BE2C (cell line): ENCODE data around the gene NUAK1.

Experiments used
- DNase-seq: peaks from one replicate; pipeline ENCODE4 v3.0.0-alpha.2; 2020
- H3K27me3 ChIP-seq: fragments of 250-450 bp; sonication (Bioruptor Pico); 2 replicates; pipeline ENCODE4 v1.5.1; 2020; ENCODE audit warnings: mild to moderate bottlenecking
- H3K36me3 ChIP-seq: fragments of 250-450 bp; sonication (Bioruptor Pico); 2 replicates; pipeline ENCODE4 v1.5.1; 2020; ENCODE audit warnings: mild to moderate bottlenecking
- H3K4me1 ChIP-seq: fragments of 250-450 bp; sonication (Bioruptor Pico); 2 replicates; pipeline ENCODE4 v1.5.1; 2020
- H3K4me3 ChIP-seq: 2 replicates; pipeline ENCODE4 v1.5.1; 2011; ENCODE audit warnings: low read depth, low read length
- H3K9me3 ChIP-seq: fragments of 250-450 bp; sonication (Bioruptor Pico); 2 replicates; pipeline ENCODE4 v1.5.1; 2020
- TF ChIP-seq, protein P1 (sequence below): IDR thresholded peaks from 2 replicates; pipeline ENCODE4 v1.5.1; 2012; ENCODE audit warnings: mild to moderate bottlenecking, low read depth, low read length

NUAK1 gene

DNA sequence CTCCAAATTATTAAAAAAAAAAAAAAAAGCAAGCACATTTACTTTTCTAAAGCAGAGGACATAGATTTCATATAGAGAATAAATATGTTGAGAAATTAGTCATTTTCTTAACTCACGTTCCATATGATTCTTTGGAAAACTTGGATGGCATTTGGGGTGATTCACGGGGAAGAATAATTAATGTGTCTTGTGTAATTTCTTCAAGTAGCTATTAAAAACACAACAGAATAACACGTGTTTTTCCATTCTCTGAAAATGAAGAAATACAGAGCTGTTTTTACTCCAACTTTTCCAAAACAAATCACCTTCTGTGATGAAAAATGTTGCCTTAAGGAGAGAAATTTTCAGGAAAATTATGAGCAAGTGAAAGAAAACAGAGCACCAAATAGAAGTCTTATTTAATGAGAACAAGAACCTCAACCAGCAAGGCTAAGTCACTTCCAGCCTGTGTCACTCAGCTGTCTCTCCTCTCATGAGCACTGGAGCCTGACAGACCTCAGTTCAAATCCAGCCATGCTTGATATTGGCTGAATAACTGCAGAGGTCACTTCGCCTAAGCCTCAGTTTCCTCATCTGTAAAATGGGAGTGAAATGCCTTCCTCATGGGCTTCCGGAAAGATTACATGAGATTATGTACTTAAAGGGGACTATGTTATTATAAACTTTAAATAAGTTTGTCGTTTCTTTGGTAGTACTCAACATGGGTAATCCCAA is 42.8 kb upstream of the NUAK1 start:
- Histone ChIP-seq H3K9me3 (no peaks in the 10 kb centered on the region), H3K27me3 (no peaks in the 10 kb centered on the region), H3K4me1 (no peaks in the 10 kb centered on the region), H3K36me3 (no peaks in the 10 kb centered on the region), H3K4me3 (no peak overlapping the region)
- TF ChIP-seq, protein P1, sequence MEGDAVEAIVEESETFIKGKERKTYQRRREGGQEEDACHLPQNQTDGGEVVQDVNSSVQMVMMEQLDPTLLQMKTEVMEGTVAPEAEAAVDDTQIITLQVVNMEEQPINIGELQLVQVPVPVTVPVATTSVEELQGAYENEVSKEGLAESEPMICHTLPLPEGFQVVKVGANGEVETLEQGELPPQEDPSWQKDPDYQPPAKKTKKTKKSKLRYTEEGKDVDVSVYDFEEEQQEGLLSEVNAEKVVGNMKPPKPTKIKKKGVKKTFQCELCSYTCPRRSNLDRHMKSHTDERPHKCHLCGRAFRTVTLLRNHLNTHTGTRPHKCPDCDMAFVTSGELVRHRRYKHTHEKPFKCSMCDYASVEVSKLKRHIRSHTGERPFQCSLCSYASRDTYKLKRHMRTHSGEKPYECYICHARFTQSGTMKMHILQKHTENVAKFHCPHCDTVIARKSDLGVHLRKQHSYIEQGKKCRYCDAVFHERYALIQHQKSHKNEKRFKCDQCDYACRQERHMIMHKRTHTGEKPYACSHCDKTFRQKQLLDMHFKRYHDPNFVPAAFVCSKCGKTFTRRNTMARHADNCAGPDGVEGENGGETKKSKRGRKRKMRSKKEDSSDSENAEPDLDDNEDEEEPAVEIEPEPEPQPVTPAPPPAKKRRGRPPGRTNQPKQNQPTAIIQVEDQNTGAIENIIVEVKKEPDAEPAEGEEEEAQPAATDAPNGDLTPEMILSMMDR: no peak
- no peak for DNase-seq

- no peak for DNase-seq
- Histone ChIP-seq H3K9me3 (no peaks in the 10 kb centered on the region), H3K4me3 (no peak overlapping the region)
Observed at GRCh38 chr12:106179086-106179485, 40.3 kb upstream of the NUAK1 start.

DNA sequence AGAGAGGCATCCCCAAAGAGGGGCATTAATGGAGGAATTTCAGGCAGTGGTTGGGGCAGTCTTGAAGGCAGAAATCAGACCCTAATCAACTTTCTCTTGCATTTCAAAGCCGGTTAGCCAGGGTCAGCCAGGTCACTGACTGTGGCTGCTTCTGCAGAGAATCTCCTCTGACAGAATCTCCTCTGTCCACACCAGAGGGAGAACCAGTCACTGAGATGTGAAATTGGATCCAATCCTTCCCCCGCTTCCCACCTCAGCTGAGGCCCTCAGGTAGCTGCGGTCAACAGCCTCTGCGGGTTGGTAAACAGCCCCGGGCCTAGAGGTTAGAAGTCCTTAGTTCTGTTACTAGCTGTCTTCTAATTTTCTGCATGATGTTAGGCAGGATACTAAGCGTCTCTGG is 39.8 kb upstream of the NUAK1 start:
- Histone ChIP-seq H3K4me3 (no peak overlapping the region), H3K36me3 (no peaks in the 10 kb centered on the region), H3K4me1 (no peaks in the 10 kb centered on the region), H3K27me3 (no peaks in the 10 kb centered on the region), H3K9me3 (no peaks in the 10 kb centered on the region)
- TF ChIP-seq, protein P1: no peak
- no peak for DNase-seq

More at GRCh38 chr12:106179086-106179485, 40.3 kb upstream of the NUAK1 start:
- TF ChIP-seq, protein P1: no peak
- Histone ChIP-seq H3K36me3 (no peaks in the 10 kb centered on the region), H3K27me3 (no peaks in the 10 kb centered on the region), H3K4me1 (no peaks in the 10 kb centered on the region)

DNA sequence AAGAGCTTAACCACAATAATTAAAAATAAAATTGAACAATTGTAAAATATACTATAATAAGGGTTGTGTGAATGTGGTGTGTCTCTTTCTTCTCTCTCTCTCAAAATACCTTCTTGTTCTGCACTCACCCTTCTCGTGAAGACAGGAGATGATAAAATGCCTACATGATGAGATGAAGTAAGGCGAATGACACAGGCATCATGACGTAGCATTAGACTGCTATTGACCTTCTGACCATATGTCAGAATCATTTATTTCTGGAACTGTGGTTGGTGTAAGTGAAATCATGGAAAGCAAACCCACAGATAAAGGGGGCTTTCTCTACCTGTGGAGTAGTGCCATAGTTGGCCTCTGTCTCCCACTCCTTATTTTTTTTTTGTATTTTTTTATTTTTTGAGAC is 37.8 kb upstream of the NUAK1 start:
- Histone ChIP-seq H3K9me3 (no peaks in the 10 kb centered on the region), H3K4me3 (no peak overlapping the region), H3K27me3 (no peaks in the 10 kb centered on the region), H3K4me1 (no peaks in the 10 kb centered on the region), H3K36me3 (no peaks in the 10 kb centered on the region)
- no peak for DNase-seq
- TF ChIP-seq, protein P1: no peak

DNA sequence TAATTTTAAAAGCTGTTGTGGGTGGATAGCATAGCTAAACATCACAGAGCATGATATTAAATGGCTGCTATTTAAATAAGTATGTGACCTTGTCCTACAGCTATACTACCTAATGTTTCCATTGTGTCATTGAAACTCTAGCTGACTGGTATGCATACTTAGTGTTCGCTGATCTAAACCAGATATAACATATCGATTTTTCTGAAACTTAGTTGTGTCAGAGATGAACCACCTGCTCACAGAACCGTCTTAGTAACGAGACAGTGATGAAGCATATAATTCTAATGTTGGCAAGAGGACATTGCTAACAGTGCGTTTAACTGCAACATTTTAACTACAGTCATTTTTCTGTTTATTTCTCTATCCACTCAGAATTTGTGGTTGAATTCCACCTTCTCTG is 36.1 kb upstream of the NUAK1 start:
- no peak for DNase-seq
- Histone ChIP-seq H3K4me1 (no peaks in the 10 kb centered on the region), H3K9me3 (no peaks in the 10 kb centered on the region), H3K36me3 (no peaks in the 10 kb centered on the region), H3K4me3 (no peak overlapping the region), H3K27me3 (no peaks in the 10 kb centered on the region)
- TF ChIP-seq, protein P1: no peak

DNA sequence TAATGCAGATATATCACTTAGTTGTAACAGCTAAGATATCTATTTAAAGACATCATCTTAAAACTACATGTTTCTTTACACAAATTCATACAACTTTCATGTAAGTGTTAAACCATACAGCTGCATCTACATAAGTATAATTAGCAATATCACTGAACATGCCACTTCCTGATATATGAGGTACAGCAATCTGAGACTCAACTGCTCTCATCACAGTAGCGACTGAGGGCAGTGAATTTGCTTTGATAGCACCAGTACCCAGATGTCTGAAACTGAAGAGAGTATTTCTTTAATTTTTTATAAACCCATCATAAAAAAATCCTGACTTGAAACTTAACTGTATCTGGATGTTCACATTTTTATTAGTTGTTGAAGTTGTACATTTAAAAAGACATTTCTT is 34.7 kb upstream of the NUAK1 start:
- Histone ChIP-seq H3K36me3 (no peaks in the 10 kb centered on the region), H3K27me3 (no peaks in the 10 kb centered on the region), H3K4me1 (no peaks in the 10 kb centered on the region), H3K4me3 (no peak overlapping the region), H3K9me3 (no peaks in the 10 kb centered on the region)
- TF ChIP-seq, protein P1: no peak
- no peak for DNase-seq
